Brain microvascular endothelial cell (primary cell): ENCODE data around the gene LILRB3.
"Not testable (repeated sequence)": the region's sequence is repeated elsewhere in the genome, so short reads cannot be mapped to it uniquely, and the experiment has no call there.

ENCODE experiments used
- DNase-seq: peaks from one replicate; pipeline ENCODE4 v3.0.0-alpha.2; 2020
- H3K27ac ChIP-seq: fragments of 250-450 bp; sonication (Bioruptor Pico); 2 replicates; pipeline ENCODE4 v1.5.1; 2020; ENCODE audit warnings: mild to moderate bottlenecking, moderate library complexity
- H3K27me3 ChIP-seq: fragments of 250-450 bp; sonication (Bioruptor Pico); replicated peaks from 2 replicates; pipeline ENCODE4 v1.5.1; 2020; ENCODE audit warnings: mild to moderate bottlenecking
- H3K36me3 ChIP-seq: fragments of 250-450 bp; sonication (Bioruptor Pico); replicated peaks from 2 replicates; pipeline ENCODE4 v1.5.1; 2020; ENCODE audit warnings: mild to moderate bottlenecking
- H3K4me3 ChIP-seq: 2 replicates; pipeline ENCODE4 v1.5.1; 2011; ENCODE audit warnings: low read depth, mild to moderate bottlenecking, control low read depth, low read length, moderate library complexity
- CTCF ChIP-seq: IDR thresholded peaks from 2 replicates; pipeline ENCODE4 v1.5.1; 2011; ENCODE audit warnings: low read depth, mild to moderate bottlenecking, moderate library complexity, low read length, control low read depth, inconsistent platforms; ENCODE audit errors: missing control alignments
- in situ Hi-C: cut with HindIII; loops from 2 replicates; pipeline ENCODE4 v1.10.0; 2017; ENCODE audit warnings: low sequenced_read_pairs, low pct_ligation_motif_present

Gene LILRB3

GRCh38 chr19:54188215-54188871 lies 34.5 kb downstream of the LILRB3 start:
- in situ Hi-C loops, result no loop called here
- Histone ChIP-seq H3K27me3 (no peaks in the 10 kb centered on the region), H3K4me3 (peak overlapping the region; percentile 71), H3K36me3 (no peaks in the 10 kb centered on the region), H3K27ac (peak overlapping the region; percentile 66)
- no peak for TF ChIP-seq CTCF
- DNase-seq, result peak; percentile 60

- peaks cover 3% of the 10 kb centered on the region for H3K36me3 ChIP-seq
These were observed 35.8 kb downstream of the LILRB3 start for GRCh38 chr19:54186934-54187381.

GRCh38 chr19:54186351-54186750 lies 36.5 kb downstream of the LILRB3 start:
- no peak overlapping the region for H3K4me3 ChIP-seq
- no peak for DNase-seq
- peaks cover 3% of the 10 kb centered on the region for H3K36me3 ChIP-seq
- in situ Hi-C loops, result no loop called here
- no peak for TF ChIP-seq CTCF
- no peak overlapping the region for H3K27ac ChIP-seq
- no peaks in the 10 kb centered on the region for H3K27me3 ChIP-seq

More at GRCh38 chr19:54186934-54187381, 35.8 kb downstream of the LILRB3 start:
- Histone ChIP-seq H3K4me3 (no peak overlapping the region), H3K27me3 (no peaks in the 10 kb centered on the region), H3K27ac (no peak overlapping the region)
- in situ Hi-C loops, result no loop called here
- no peak for TF ChIP-seq CTCF
- DNase-seq, result no peak

GRCh38 chr19:54183431-54183830 lies 39.4 kb downstream of the LILRB3 start:
- in situ Hi-C loops, result no loop called here
- Histone ChIP-seq H3K36me3 (peaks cover 25% of the 10 kb centered on the region), H3K27me3 (no peaks in the 10 kb centered on the region), H3K4me3 (no peak overlapping the region), H3K27ac (no peak overlapping the region)
- DNase-seq, result no peak
- TF ChIP-seq CTCF, result no peak

GRCh38 chr19:54181894-54182293 lies 40.9 kb downstream of the LILRB3 start:
- DNase-seq, in situ Hi-C loops, H3K27ac ChIP-seq, H3K27me3 ChIP-seq, H3K4me3 ChIP-seq: not testable (repeated sequence)
- H3K36me3 ChIP-seq, result peaks cover 31% of the 10 kb centered on the region

GRCh38 chr19:54180691-54181091 lies 42.1 kb downstream of the LILRB3 start:
- TF ChIP-seq CTCF, result no peak
- Histone ChIP-seq H3K36me3 (peaks cover 40% of the 10 kb centered on the region), H3K27ac (peak overlapping the region; percentile 20), H3K4me3 (no peak overlapping the region), H3K27me3 (no peaks in the 10 kb centered on the region)
- no peak for DNase-seq
- in situ Hi-C loops, result no loop called here
